K562 (cell line): ENCODE measurements around the gene GJA9. TPM values are rescaled to one million over a fixed set of nuclear protein-coding genes. Genes with fewer than 3 reads are reported as not detected.

Source experiments
- ATAC-seq: fragments of 200-7000 bp; cut with Tn5 transposase; 3 replicates; pipeline ENCODE4 v1.9.1; 2020; ENCODE audit warnings: moderate library complexity
- BruUV-seq: library from RNA; stranded (reverse); fragments of 400-500 nt; replicated peaks from 2 replicates; lab custom pipeline; 2021; lab: Mats Ljungman, UMichigan
- CTCF ChIA-PET: fragments of 300-600 bp; formaldehyde crosslinking; extraction: SDS; loops from one replicate; lab custom pipeline; 2021; ENCODE audit warnings: low intra/inter-chr PET ratio; lab: Yijun Ruan, JAX
- POLR2A ChIA-PET: fragments of 300-600, 350-650 bp; sonication (Branson Sonifier 250); formaldehyde crosslinking; extraction: SDS; loops from one replicate; lab custom pipeline; 2021; ENCODE audit warnings: antibody characterized with exemption, inconsistent platforms; lab: Yijun Ruan, JAX
- DNase-seq, 4 experiments: peaks; one replicate each; pipeline versions ENCODE4 v3.0.0 to v3.0.0-alpha.2; 2011 to 2018; ENCODE audit warnings: low spot score in 3 of 4, mixed read lengths in 3 of 4; ENCODE audit errors: extremely low read depth in 1 of 4
- FAIRE-seq: peaks from 2 replicates; lab custom pipeline; 2011; peaks lifted over from hg19 to GRCh38; lab: Jason Lieb, UNC
- H2AFZ ChIP-seq: 2 replicates; pipeline ENCODE4 v1.6.0; 2011; ENCODE audit warnings: low read depth, low read length, control low read depth, inconsistent platforms
- H3K27ac ChIP-seq: fragments of 200-600 bp; 3 replicates; pipeline ENCODE4 v1.8.0; 2011; ENCODE audit warnings: low read depth, mild to moderate bottlenecking, control low read depth, inconsistent platforms, low read length, moderate library complexity, mixed read lengths; ENCODE audit errors: extremely low read depth
- H3K27me3 ChIP-seq, 2 experiments: fragments of 300-600 bp in 1 of 2; 2 replicates in 1 of 2; 3 replicates in 1 of 2; pipeline versions ENCODE4 v1.6.0 to v1.8.0; 2011; ENCODE audit warnings: inconsistent platforms in 2 of 2, low read length in 2 of 2, mild to moderate bottlenecking in 1 of 2, mixed read lengths in 1 of 2, moderate library complexity in 1 of 2; ENCODE audit not compliant: control insufficient read depth in 2 of 2, insufficient read depth in 2 of 2
- H3K36me3 ChIP-seq: fragments of 300-600 bp; 3 replicates; pipeline ENCODE4 v1.8.0; 2011; ENCODE audit warnings: mild to moderate bottlenecking, low read length, inconsistent platforms; ENCODE audit not compliant: control insufficient read depth, insufficient read depth
- H3K4me1 ChIP-seq, 2 experiments: fragments of 200-600 bp in 1 of 2; replicated peaks in 1 of 2; 2 replicates in 1 of 2; 3 replicates in 1 of 2; pipeline versions ENCODE4 v1.5.1 to v1.8.0; 2011; ENCODE audit warnings: inconsistent platforms in 2 of 2, low read length in 2 of 2, mild to moderate bottlenecking in 1 of 2, mixed read lengths in 1 of 2, moderate library complexity in 1 of 2; ENCODE audit not compliant: control insufficient read depth in 2 of 2, insufficient read depth in 2 of 2
- H3K4me2 ChIP-seq: 2 replicates; pipeline ENCODE4 v1.6.1; 2011; ENCODE audit warnings: low read length, control low read depth, inconsistent platforms, mixed read lengths; ENCODE audit not compliant: insufficient read depth
- H3K4me3 ChIP-seq: fragments of 200-600 bp; sonication (generic), shearing (Covaris generic); 2 replicates; pipeline ENCODE4 v1.5.1; 2016; ENCODE audit warnings: control low read depth, inconsistent platforms
- H3K79me2 ChIP-seq: fragments of 200-600 bp; 3 replicates; pipeline ENCODE4 v1.8.0; 2011; ENCODE audit warnings: low read length, inconsistent platforms; ENCODE audit not compliant: control insufficient read depth, insufficient read depth
- H3K9ac ChIP-seq, 2 experiments: 2 replicates each; pipeline versions ENCODE4 v1.6.0 to v1.6.1; 2011; ENCODE audit warnings: low read depth in 2 of 2, low read length in 2 of 2, control low read depth in 1 of 2, inconsistent platforms in 1 of 2, mild to moderate bottlenecking in 1 of 2, mixed read lengths in 1 of 2; ENCODE audit not compliant: insufficient read depth in 1 of 2
- H3K9me1 ChIP-seq: one replicate; pipeline ENCODE4 v1.6.0; 2011; ENCODE audit warnings: inconsistent platforms, mild to moderate bottlenecking, low read length, moderate library complexity; ENCODE audit not compliant: control insufficient read depth, insufficient read depth
- H3K9me3 ChIP-seq: replicated peaks from 2 replicates; pipeline ENCODE4 v1.5.1; 2011; ENCODE audit warnings: low read depth, low read length, inconsistent platforms; ENCODE audit not compliant: control insufficient read depth, insufficient read depth
- H4K20me1 ChIP-seq: replicated peaks from 2 replicates; pipeline ENCODE4 v1.6.1; 2011; ENCODE audit warnings: low read length, inconsistent platforms, mixed read lengths; ENCODE audit not compliant: control insufficient read depth, insufficient read depth
- ADNP ChIP-seq: fragments of 200-800 bp; sonication (Bioruptor generic); IDR thresholded peaks from 2 replicates; pipeline ENCODE4 v1.6.1; 2016; ENCODE audit warnings: missing genetic modification characterization, missing compliant biosample characterization
- BCOR ChIP-seq: fragments of 450-650 bp; IDR thresholded peaks from 2 replicates; pipeline ENCODE4 v1.6.1; 2016
- GABPA ChIP-seq: fragments of 200-800 bp; sonication (Bioruptor generic); conservative IDR thresholded peaks from 2 replicates; pipeline ENCODE4 v1.6.1; 2016; ENCODE audit warnings: low read depth, missing genetic modification characterization, missing compliant biosample characterization
- HDAC2 ChIP-seq: fragments of 450-650 bp; IDR thresholded peaks from 2 replicates; pipeline ENCODE4 v1.6.1; 2016; ENCODE audit warnings: mild to moderate bottlenecking
- KDM1A ChIP-seq, 2 experiments: fragments of 450-650 bp; IDR thresholded peaks; 2 replicates each; pipeline ENCODE4 v1.6.1; 2016; ENCODE audit warnings: mild to moderate bottlenecking in 2 of 2
- LCOR ChIP-seq: sonication (generic); formaldehyde crosslinking; IDR thresholded peaks from 2 replicates; pipeline ENCODE4 v1.8.0; 2022; ENCODE audit warnings: mild to moderate bottlenecking, missing genetic modification reagents
- NELFE ChIP-seq: IDR thresholded peaks from 2 replicates; pipeline ENCODE4 v1.6.1; 2011; ENCODE audit warnings: mild to moderate bottlenecking; ENCODE audit not compliant: insufficient read depth, insufficient read length
- PHF21A ChIP-seq: fragments of 450-650 bp; IDR thresholded peaks from 2 replicates; pipeline ENCODE4 v1.6.1; 2017; ENCODE audit warnings: low read depth, borderline replicate concordance
- RBM25 ChIP-seq: fragments of 200-400 bp; formaldehyde crosslinking; IDR thresholded peaks from 2 replicates; pipeline ENCODE4 v1.6.1; 2018; ENCODE audit warnings: low read length, low read depth, moderate library complexity; ENCODE audit not compliant: severe bottlenecking
- SIN3A ChIP-seq, 2 experiments: fragments of 150-350 bp in 1 of 2; IDR thresholded peaks; 2 replicates each; pipeline ENCODE4 v1.6.1; 2011 to 2016; ENCODE audit warnings: borderline replicate concordance in 2 of 2, low read depth in 2 of 2, low read length in 2 of 2, mild to moderate bottlenecking in 2 of 2, moderate library complexity in 2 of 2; ENCODE audit not compliant: control insufficient read depth in 1 of 2
- SMARCA5 ChIP-seq: fragments of 450-650 bp; IDR thresholded peaks from 2 replicates; pipeline ENCODE4 v1.6.1; 2016
- TAF1 ChIP-seq: IDR thresholded peaks from 2 replicates; pipeline ENCODE4 v1.6.1; 2011; ENCODE audit warnings: mild to moderate bottlenecking, low read length, moderate library complexity; ENCODE audit not compliant: insufficient read depth, control insufficient read depth, severe bottlenecking; ENCODE audit errors: extremely low read depth
- ZNF165 ChIP-seq: fragments of 250-450 bp; sonication (Bioruptor Pico); IDR thresholded peaks from 2 replicates; pipeline ENCODE4 v1.4.0; 2020; ENCODE audit warnings: borderline replicate concordance
- ZNF263 ChIP-seq: sonication (generic); formaldehyde crosslinking; IDR thresholded peaks from 2 replicates; pipeline ENCODE4 v1.8.0; 2022; ENCODE audit warnings: mild to moderate bottlenecking, missing genetic modification reagents, borderline replicate concordance
- WGBS: fragments of 100-300 bp; shearing (Covaris generic); methylation state at CpG from one replicate; pipeline ENCODE4 v1.1.6; 2016; ENCODE audit warnings: low coverage, mixed read lengths; ENCODE audit not compliant: insufficient coverage; ENCODE audit errors: missing lambda C conversion rate; 5-methylcytosine and 5-hydroxymethylcytosine counted together
- in situ Hi-C: fragments of 300-500 bp; cut with MboI; formaldehyde crosslinking; loops from 4 replicates; pipeline ENCODE4 v1.15.0; 2018; ENCODE audit warnings: inconsistent platforms, mixed read lengths
- intact Hi-C: fragments of 100-400 bp; cut with micrococcal nuclease; formaldehyde crosslinking; loops from 2 replicates; pipeline ENCODE4 v1.14.2; 2022
- polyA plus RNA-seq, 8 experiments: library from polyadenylated mRNA; depleted of rRNA in 4 of 8; stranded (reverse) in 5 of 8; unstranded in 3 of 8; fragments of >200 nt; fragmentation: Nextera tagmentation in 2 of 8; fragmentation: Illumina TruSeq in 1 of 8; extraction: Ambion mirVana in 2 of 8; extraction: Trizol in 1 of 8; gene quantifications; 2 replicates each; pipeline versions ENCODE4 v1.2.1 to v1.2.3, GENCODE V29; 2011 to 2014; ENCODE audit warnings: inconsistent platforms in 1 of 8, missing spikeins in 1 of 8
- total RNA-seq, 7 experiments: library from RNA; depleted of rRNA in 6 of 7; stranded (reverse); fragments of >200 nt in 6 of 7; fragmentation: Illumina TruSeq in 2 of 7; extraction: Trizol in 2 of 7; gene quantifications; 2 replicates each; pipeline versions ENCODE4 v1.2.1 to v1.2.3, GENCODE V29; 2011 to 2021; ENCODE audit warnings: low replicate concordance in 1 of 7
- TF ChIP-seq, protein P1 (sequence below): sonication (generic); formaldehyde crosslinking; IDR thresholded peaks from 2 replicates; pipeline ENCODE4 v1.8.0; 2022; ENCODE audit warnings: mild to moderate bottlenecking, missing genetic modification reagents, borderline replicate concordance
- TF ChIP-seq, protein P2 (sequence below): fragments of 450-650 bp; IDR thresholded peaks from 2 replicates; pipeline ENCODE4 v1.6.1; 2016; ENCODE audit warnings: antibody characterized with exemption
- TF ChIP-seq, protein P3 (sequence below): fragments of 250-450 bp; sonication (Bioruptor Pico); IDR thresholded peaks from 2 replicates; pipeline ENCODE4 v1.8.0; 2022; ENCODE audit warnings: moderate library complexity, mild to moderate bottlenecking, inconsistent platforms

Gene GJA9
- total and polyA plus RNA-seq, 9 of the 15 experiments (the other 6 are each of a cell fraction or from before 2014, with no cell fraction given) = not detected

DNA sequence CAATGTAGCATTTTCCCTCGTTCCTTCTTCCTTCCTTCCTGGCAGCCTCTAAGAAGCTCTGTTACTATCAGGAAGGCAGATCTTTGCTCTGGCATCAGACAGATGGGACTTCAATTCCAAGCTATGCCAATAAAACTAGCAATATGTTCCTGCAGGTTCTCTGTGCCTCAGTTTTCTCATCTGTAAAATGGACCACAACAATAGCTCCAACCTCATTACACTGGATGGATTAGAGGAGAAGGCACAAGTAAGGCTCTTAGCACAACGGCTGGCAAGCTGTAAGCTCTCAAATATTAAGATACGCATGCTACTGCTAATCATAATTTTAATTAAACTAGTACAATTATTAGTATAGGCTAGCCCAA, 49.0 kb downstream of the GJA9 start:
- Histone ChIP-seq H3K9me1 (no peaks in the 10 kb centered on the region), H3K27ac (no peak overlapping the region), H3K4me1 (peaks cover 0 to 9% of the 10 kb centered on the region in 2 experiments; a peak in 2 of 5 replicates), H2AFZ (no peak overlapping the region), H3K36me3 (no peaks in the 10 kb centered on the region), H3K9me3 (no peaks in the 10 kb centered on the region), H3K79me2 (no peaks in the 10 kb centered on the region), H3K4me2 (no peak overlapping the region), H3K9ac (no peak overlapping the region), H4K20me1 (no peaks in the 10 kb centered on the region), H3K4me3 (no peak overlapping the region), H3K27me3 (0 out of 5 replicates have a peak, but pooled peaks cover 3 to 6% of the 10 kb centered on the region in 2 experiments)
- DNase-seq (no peak), FAIRE-seq (no peak), ATAC-seq (no peak)
- ChIA-PET CTCF (no interaction called here), POLR2A (interaction anchor here (0.8 to 1.3 kb wide), 3 partner anchors 10 to 16 kb away, joined by 3 to 5 read pairs (median 3); no protein-coding TSS in a partner anchor)
- in situ Hi-C loops = loop anchor here (5.0 kb wide), 1 partner anchor 790 kb away; no protein-coding TSS in a partner anchor
- 56% methylated on average over 3 of the region's 3 CpGs for WGBS
- intact Hi-C loops = no loop called here
- no TSS peak for BruUV-seq
- TF ChIP-seq NELFE = no peak
- TF ChIP-seq HDAC2 = peak; percentile 46; the same call in 1 of the 2 replicates
- TF ChIP-seq, protein P1, sequence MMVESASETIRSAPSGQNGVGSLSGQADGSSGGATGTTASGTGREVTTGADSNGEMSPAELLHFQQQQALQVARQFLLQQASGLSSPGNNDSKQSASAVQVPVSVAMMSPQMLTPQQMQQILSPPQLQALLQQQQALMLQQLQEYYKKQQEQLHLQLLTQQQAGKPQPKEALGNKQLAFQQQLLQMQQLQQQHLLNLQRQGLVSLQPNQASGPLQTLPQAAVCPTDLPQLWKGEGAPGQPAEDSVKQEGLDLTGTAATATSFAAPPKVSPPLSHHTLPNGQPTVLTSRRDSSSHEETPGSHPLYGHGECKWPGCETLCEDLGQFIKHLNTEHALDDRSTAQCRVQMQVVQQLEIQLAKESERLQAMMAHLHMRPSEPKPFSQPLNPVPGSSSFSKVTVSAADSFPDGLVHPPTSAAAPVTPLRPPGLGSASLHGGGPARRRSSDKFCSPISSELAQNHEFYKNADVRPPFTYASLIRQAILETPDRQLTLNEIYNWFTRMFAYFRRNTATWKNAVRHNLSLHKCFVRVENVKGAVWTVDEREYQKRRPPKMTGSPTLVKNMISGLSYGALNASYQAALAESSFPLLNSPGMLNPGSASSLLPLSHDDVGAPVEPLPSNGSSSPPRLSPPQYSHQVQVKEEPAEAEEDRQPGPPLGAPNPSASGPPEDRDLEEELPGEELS = 0 out of 2 replicates have a peak, but pooled peaks have one; percentile 0
- peak; percentile 21; the same call in 1 of the 2 replicates for TF ChIP-seq SMARCA5
- TF ChIP-seq PHF21A = no peak
- TF ChIP-seq ADNP (tag) = peak; percentile 98
- TF ChIP-seq, protein P2, sequence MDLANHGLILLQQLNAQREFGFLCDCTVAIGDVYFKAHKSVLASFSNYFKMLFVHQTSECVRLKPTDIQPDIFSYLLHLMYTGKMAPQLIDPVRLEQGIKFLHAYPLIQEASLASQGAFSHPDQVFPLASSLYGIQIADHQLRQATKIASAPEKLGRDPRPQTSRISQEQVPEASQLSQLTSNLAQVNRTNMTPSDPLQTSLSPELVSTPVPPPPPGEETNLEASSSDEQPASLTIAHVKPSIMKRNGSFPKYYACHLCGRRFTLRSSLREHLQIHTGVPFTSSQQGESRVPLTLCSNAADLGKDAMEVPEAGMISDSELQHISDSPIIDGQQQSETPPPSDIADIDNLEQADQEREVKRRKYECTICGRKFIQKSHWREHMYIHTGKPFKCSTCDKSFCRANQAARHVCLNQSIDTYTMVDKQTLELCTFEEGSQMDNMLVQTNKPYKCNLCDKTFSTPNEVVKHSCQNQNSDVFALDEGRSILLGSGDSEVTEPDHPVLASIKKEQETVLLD = no peak
- 0 out of 2 replicates have a peak, but pooled peaks have one; percentile 18 for TF ChIP-seq ZNF263 (CRISPR knock-in tag)
- no peak for TF ChIP-seq ZNF165 (CRISPR knock-in tag)
- no peak for TF ChIP-seq LCOR
- no peak for TF ChIP-seq GABPA (tag)
- peak; percentile 86 for TF ChIP-seq RBM25
- peak; percentile 93 for TF ChIP-seq BCOR
- TF ChIP-seq KDM1A (IDR thresholded peaks at IDR 0.05) = peak; percentile 65 to 68
- TF ChIP-seq, protein P3, sequence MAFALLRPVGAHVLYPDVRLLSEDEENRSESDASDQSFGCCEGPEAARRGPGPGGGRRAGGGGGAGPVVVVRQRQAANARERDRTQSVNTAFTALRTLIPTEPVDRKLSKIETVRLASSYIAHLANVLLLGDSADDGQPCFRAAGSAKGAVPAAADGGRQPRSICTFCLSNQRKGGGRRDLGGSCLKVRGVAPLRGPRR = no peak
- no peak for TF ChIP-seq SIN3A (IDR thresholded peaks at IDR 0.05; ENCODE audit: borderline replicate concordance in 2 of 2, control insufficient read depth in 1 of 2, low read depth in 2 of 2, low read length in 2 of 2)
- no peak for TF ChIP-seq TAF1
